Measurements from ENCODE around the gene DDC.
"Not testable (repeated sequence)": the region's sequence is repeated elsewhere in the genome, so short reads cannot be mapped to it uniquely, and the experiment has no call there.

Gene DDC

GRCh38 chr7:50480797-50481196, 84.4 kb downstream of the DDC start:
- no peak for DNase-seq (ENCODE audit: low read depth)

GRCh38 chr7:50479743-50480517, 85.3 kb downstream of the DDC start:
- DNase-seq (ENCODE audit: low read depth): no peak

- no peak for DNase-seq (ENCODE audit: low read depth)
Observed at GRCh38 chr7:50477640-50478039, 87.6 kb downstream of the DDC start.

- DNase-seq (ENCODE audit: low read depth): no peak
Observed at GRCh38 chr7:50476953-50477625, 88.1 kb downstream of the DDC start.

GRCh38 chr7:50475340-50475739, 89.9 kb downstream of the DDC start:
- no peak for DNase-seq (ENCODE audit: low read depth)

- DNase-seq (ENCODE audit: low read depth): no peak
Observed at GRCh38 chr7:50474382-50475160, 90.6 kb downstream of the DDC start.

GRCh38 chr7:50473531-50473930, 91.7 kb downstream of the DDC start:
- no peak for DNase-seq (ENCODE audit: low read depth)

GRCh38 chr7:50472427-50472826, 92.8 kb downstream of the DDC start:
- no peak for DNase-seq (ENCODE audit: low read depth)

- DNase-seq (ENCODE audit: low read depth): no peak
Observed at GRCh38 chr7:50471970-50472369, 93.2 kb downstream of the DDC start.

- no peak for DNase-seq (ENCODE audit: low read depth)
Observed at GRCh38 chr7:50470250-50471163, 94.7 kb downstream of the DDC start.

GRCh38 chr7:50469181-50469580, 96.0 kb downstream of the DDC start:
- DNase-seq (ENCODE audit: low read depth): no peak

- DNase-seq (ENCODE audit: low read depth): peak; percentile 61
Observed at GRCh38 chr7:50467817-50468610, 97.2 kb downstream of the DDC start.

- DNase-seq (ENCODE audit: low read depth): no peak
Observed at GRCh38 chr7:50466815-50467585, 98.2 kb downstream of the DDC start.

GRCh38 chr7:50463035-50463434, 102.2 kb downstream of the DDC start:
- no peak for DNase-seq (ENCODE audit: low read depth)

- no peak for DNase-seq (ENCODE audit: low read depth)
Observed at GRCh38 chr7:50462361-50462760, 102.8 kb downstream of the DDC start.

GRCh38 chr7:50461695-50462094, 103.5 kb downstream of the DDC start:
- DNase-seq (ENCODE audit: low read depth): no peak

- DNase-seq (ENCODE audit: low read depth): not testable (repeated sequence)
Observed at GRCh38 chr7:50459183-50459582, 106.0 kb downstream of the DDC start.

- DNase-seq (ENCODE audit: low read depth): not testable (repeated sequence)
Observed at GRCh38 chr7:50458651-50459050, 106.6 kb downstream of the DDC start.

- DNase-seq (ENCODE audit: low read depth): no peak
Observed at GRCh38 chr7:50456371-50457123, 108.7 kb downstream of the DDC start.
